OCI-LY3 (cell line): Measurements from ENCODE around the gene GSTO2.
A peak's percentile ranks its signal among the peaks of the same experiment; 100 is the strongest.

Source experiments
- H2AFZ ChIP-seq: fragments of 200-600, 300-600 bp; shearing (Covaris generic); 2 replicates; pipeline ENCODE4 v1.6.0; 2014; ENCODE audit warnings: antibody characterized with exemption, low read depth, low read length
- H3K27ac ChIP-seq: fragments of 200-600, 300-600 bp; sonication (generic); 2 replicates; pipeline ENCODE4 v1.5.1; 2014; ENCODE audit warnings: mild to moderate bottlenecking, low read length, moderate library complexity, mixed read lengths
- H3K27me3 ChIP-seq: fragments of 200-600, 300-600 bp; sonication (generic); 2 replicates; pipeline ENCODE4 v1.6.1; 2014; ENCODE audit warnings: low read depth, low read length, mixed read lengths
- H3K36me3 ChIP-seq: fragments of 200-600, 300-600 bp; sonication (generic); replicated peaks from 2 replicates; pipeline ENCODE3; 2014; ENCODE audit warnings: low read depth, low read length, mixed read lengths
- H3K4me1 ChIP-seq: fragments of 300-600, 200-600 bp; sonication (generic); 2 replicates; pipeline ENCODE4 v1.6.1; 2014; ENCODE audit warnings: low read length, mixed read lengths
- H3K4me2 ChIP-seq: fragments of 200-600, 300-600 bp; sonication (generic); 2 replicates; pipeline ENCODE4 v1.6.1; 2014; ENCODE audit warnings: low read length, mixed read lengths
- H3K4me3 ChIP-seq: fragments of 300-600, 200-600 bp; sonication (generic); 2 replicates; pipeline ENCODE4 v1.5.1; 2014; ENCODE audit warnings: antibody characterized with exemption, mild to moderate bottlenecking, low read length, moderate library complexity
- H3K79me2 ChIP-seq: fragments of 300-600, 200-600 bp; shearing (Covaris generic); 2 replicates; pipeline ENCODE4 v1.6.1; 2014; ENCODE audit warnings: mild to moderate bottlenecking, low read length, mixed read lengths
- H3K9ac ChIP-seq: fragments of 300-600, 200-600 bp; shearing (Covaris generic); 2 replicates; pipeline ENCODE4 v1.6.0; 2014; ENCODE audit warnings: mild to moderate bottlenecking, low read length, moderate library complexity
- H3K9me3 ChIP-seq: fragments of 200-600, 300-600 bp; shearing (Covaris generic); 2 replicates; pipeline ENCODE4 v1.6.1; 2014; ENCODE audit warnings: low read length, mixed read lengths; ENCODE audit not compliant: insufficient read depth
- H4K20me1 ChIP-seq: fragments of 200-600, 300-600 bp; sonication (generic); 2 replicates; pipeline ENCODE4 v1.6.1; 2016; ENCODE audit warnings: low read length, mixed read lengths; ENCODE audit not compliant: insufficient read depth
- EZH2phosphoT487 ChIP-seq: fragments of 200-600 bp; shearing (Covaris generic); IDR thresholded peaks from 2 replicates; pipeline ENCODE4 v1.6.1; 2018; ENCODE audit warnings: antibody characterized with exemption, mixed run types, low read depth
- TF ChIP-seq, protein P1 (sequence below): fragments of 200-600, 300-600 bp; sonication (generic); IDR thresholded peaks from 2 replicates; pipeline ENCODE4 v1.5.1; 2014; ENCODE audit warnings: antibody characterized with exemption, low read length, low read depth

Gene GSTO2

DNA sequence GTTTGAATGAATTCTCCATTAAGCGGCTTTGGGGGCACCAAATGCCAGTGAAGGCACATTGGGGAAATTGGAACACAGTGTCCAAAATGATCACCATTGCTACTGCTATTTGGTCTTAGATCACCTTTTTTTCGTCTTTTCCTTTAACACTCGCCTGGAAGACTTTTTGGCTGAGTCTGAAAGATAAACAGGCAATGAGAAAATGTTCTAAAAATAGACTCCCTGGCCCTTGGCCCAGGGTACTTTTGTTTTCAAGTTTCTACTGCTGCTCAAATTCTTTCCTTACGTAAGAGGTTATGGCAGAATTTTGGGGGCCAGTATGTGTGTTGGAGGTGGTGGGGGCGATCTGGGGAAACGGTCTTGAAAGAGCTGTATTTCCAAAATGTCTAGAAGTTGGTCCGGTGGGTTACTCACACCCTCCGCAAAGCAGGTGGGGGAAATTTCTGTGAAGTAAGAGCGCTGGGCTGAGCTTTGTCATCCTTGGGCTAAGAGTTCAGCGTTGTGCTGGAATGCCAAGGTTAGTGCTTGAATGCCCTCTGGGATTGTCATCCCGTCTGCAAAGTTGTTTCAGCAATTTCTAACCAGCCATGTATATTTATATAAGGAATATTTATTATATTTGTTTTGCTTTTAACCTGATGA lies 70.6 kb downstream of the GSTO2 start:
- no peak overlapping the region for H3K27ac ChIP-seq
- peak overlapping the region; percentile 94 for H3K9ac ChIP-seq
- peak overlapping the region; percentile 97 for H3K4me3 ChIP-seq

DNA sequence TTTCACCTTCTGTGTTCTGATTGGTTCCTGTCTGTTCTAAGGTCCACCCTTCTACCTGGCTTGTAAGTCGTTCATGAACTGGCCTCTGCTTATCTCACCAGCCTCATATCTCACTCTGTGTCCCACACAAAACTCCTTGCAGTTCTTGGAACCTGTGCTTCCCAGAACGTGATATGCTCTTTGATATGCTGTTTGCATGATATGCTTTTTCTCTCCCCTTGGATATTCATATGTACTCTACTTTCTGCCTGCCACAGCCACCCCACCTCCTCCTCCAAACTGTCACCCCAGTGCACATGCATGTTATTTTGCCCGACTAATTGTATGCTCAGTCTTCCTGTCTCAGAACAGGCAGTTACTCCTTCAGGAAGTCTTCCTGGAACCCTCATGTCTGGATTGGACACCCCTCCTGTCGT lies 71.1 kb downstream of the GSTO2 start:
- Histone ChIP-seq H3K9me3 (no peaks in the 10 kb centered on the region), H3K79me2 (peaks cover 31% of the 10 kb centered on the region), H3K36me3 (no peaks in the 10 kb centered on the region), H3K27me3 (peaks cover 15% of the 10 kb centered on the region), H3K4me2 (no peak overlapping the region), H3K4me3 (no peak overlapping the region), H3K4me1 (peaks cover 13% of the 10 kb centered on the region), H3K9ac (no peak overlapping the region), H2AFZ (no peak overlapping the region), H4K20me1 (peaks cover 11% of the 10 kb centered on the region), H3K27ac (no peak overlapping the region)
- TF ChIP-seq, protein P1, sequence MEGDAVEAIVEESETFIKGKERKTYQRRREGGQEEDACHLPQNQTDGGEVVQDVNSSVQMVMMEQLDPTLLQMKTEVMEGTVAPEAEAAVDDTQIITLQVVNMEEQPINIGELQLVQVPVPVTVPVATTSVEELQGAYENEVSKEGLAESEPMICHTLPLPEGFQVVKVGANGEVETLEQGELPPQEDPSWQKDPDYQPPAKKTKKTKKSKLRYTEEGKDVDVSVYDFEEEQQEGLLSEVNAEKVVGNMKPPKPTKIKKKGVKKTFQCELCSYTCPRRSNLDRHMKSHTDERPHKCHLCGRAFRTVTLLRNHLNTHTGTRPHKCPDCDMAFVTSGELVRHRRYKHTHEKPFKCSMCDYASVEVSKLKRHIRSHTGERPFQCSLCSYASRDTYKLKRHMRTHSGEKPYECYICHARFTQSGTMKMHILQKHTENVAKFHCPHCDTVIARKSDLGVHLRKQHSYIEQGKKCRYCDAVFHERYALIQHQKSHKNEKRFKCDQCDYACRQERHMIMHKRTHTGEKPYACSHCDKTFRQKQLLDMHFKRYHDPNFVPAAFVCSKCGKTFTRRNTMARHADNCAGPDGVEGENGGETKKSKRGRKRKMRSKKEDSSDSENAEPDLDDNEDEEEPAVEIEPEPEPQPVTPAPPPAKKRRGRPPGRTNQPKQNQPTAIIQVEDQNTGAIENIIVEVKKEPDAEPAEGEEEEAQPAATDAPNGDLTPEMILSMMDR, result no peak

More for the DNA sequence above, 70.6 kb downstream of the GSTO2 start:
- H3K4me2 ChIP-seq, result peak overlapping the region; percentile 91
- H4K20me1 ChIP-seq, result peaks cover 16% of the 10 kb centered on the region
- peaks cover 37% of the 10 kb centered on the region for H3K79me2 ChIP-seq
- H3K4me1 ChIP-seq, result peaks cover 13% of the 10 kb centered on the region
- H2AFZ ChIP-seq, result no peak overlapping the region; the same call in 1 of the 2 replicates
- H3K36me3 ChIP-seq, result no peaks in the 10 kb centered on the region
- H3K9me3 ChIP-seq, result no peaks in the 10 kb centered on the region
- peaks cover 15% of the 10 kb centered on the region for H3K27me3 ChIP-seq
- TF ChIP-seq, protein P1, result no peak
- TF ChIP-seq EZH2phosphoT487, result no peak

DNA sequence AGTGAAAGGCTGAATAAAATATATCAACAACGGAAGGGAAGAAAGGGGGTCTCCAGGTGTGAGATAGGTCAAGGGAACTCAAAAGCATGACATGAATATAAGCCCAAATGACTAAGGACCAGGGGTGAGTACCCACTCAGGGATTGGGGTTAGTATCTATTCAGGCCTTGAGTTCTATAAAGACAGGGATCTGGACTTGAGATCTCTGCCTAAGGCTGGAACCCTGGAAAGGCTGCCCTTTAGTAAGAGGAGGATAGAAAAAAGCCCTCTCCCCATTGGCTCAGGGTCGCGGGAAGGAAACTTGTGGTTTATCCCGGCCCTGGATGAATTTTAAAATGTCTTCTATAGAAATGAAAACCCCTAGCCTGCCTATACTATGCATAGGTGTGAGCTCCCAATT lies 71.7 kb downstream of the GSTO2 start:
- peaks cover 13% of the 10 kb centered on the region for H3K4me1 ChIP-seq
- H3K4me3 ChIP-seq, result no peak overlapping the region
- no peak overlapping the region for H3K4me2 ChIP-seq
- TF ChIP-seq, protein P1, result no peak
- no peak for TF ChIP-seq EZH2phosphoT487
- no peaks in the 10 kb centered on the region for H3K36me3 ChIP-seq
- no peak overlapping the region for H2AFZ ChIP-seq
- H3K9me3 ChIP-seq, result no peaks in the 10 kb centered on the region
- peaks cover 6% of the 10 kb centered on the region for H4K20me1 ChIP-seq
- peaks cover 15% of the 10 kb centered on the region for H3K27me3 ChIP-seq
- H3K79me2 ChIP-seq, result peaks cover 26% of the 10 kb centered on the region
- no peak overlapping the region for H3K9ac ChIP-seq
- H3K27ac ChIP-seq, result no peak overlapping the region

- Histone ChIP-seq H3K27me3 (peaks cover 15% of the 10 kb centered on the region), H3K4me2 (no peak overlapping the region), H3K36me3 (no peaks in the 10 kb centered on the region), H3K27ac (no peak overlapping the region), H3K79me2 (peaks cover 3% of the 10 kb centered on the region), H3K4me1 (peaks cover 19% of the 10 kb centered on the region), H3K4me3 (no peak overlapping the region), H4K20me1 (no peaks in the 10 kb centered on the region), H3K9ac (no peak overlapping the region), H3K9me3 (no peaks in the 10 kb centered on the region), H2AFZ (no peak overlapping the region)
- TF ChIP-seq EZH2phosphoT487, result no peak
- TF ChIP-seq, protein P1, result no peak
Measured at GRCh38 chr10:104342941-104343411, 74.0 kb downstream of the GSTO2 start.
